NCI-H2227 (cell line): Measurements from ENCODE around the gene STARD9.

Experiments used
- DNase-seq: peaks from one replicate; lab custom pipeline; 2025; ENCODE audit not compliant: unreplicated experiment; lab: John Stamatoyannopoulos, UW

Gene STARD9

GRCh38 chr15:42726114-42726513 lies 150.7 kb downstream of the STARD9 start:
- no peak for DNase-seq

DNA sequence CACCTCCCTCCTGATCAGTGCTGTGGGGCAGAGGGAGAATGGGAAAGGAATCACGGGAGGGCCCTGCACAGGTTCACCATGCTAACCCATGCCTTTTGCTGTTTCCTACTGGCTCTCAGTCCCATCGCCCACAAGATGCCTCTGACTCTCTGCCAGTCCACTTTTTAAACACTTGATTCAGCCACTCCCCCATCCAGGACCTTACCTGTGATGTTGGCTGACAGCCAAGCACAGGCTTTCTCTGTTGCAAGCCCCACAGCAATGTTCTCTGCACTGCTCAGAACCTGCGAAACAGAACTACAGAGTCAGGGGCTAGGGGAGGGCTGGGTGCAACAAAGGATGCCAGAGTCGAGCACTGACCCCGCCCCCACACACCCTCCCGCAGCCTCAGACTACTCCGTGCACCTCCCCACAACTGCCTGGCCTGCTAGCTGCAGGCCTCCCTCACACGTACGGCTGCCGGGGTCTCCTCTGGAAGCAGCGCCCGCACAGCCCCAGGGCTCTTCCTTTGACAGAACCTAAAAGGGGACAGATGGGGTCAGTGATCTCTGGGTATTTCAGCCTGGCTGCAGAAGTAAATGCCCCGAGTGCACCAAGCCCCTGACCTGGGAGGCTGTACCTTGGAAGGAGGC lies 152.5 kb downstream of the STARD9 start:
- DNase-seq: peak; percentile 19

GRCh38 chr15:42728560-42728959 lies 153.2 kb downstream of the STARD9 start:
- no peak for DNase-seq

DNA sequence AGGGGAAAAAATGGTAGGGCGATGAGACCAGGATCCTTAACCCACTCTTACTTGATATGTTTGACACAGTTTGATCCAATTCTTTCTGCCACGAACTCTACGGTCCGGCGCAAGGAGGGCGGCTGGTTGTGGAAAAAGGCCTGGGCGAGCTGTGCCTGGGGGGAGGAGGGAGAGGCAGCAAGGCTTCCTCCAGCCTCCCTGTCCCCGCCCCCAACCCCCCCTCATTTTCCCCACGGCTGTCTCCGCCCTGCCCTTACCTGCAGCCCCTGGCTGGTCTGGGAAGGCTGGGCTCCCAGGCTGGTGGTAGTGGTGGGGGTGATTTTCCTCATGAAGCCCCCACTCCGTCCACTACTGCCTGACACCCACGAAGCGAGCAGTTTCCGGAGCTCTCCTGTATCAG lies 153.6 kb downstream of the STARD9 start:
- no peak for DNase-seq

GRCh38 chr15:42729409-42729808 lies 154.0 kb downstream of the STARD9 start:
- no peak for DNase-seq

DNA sequence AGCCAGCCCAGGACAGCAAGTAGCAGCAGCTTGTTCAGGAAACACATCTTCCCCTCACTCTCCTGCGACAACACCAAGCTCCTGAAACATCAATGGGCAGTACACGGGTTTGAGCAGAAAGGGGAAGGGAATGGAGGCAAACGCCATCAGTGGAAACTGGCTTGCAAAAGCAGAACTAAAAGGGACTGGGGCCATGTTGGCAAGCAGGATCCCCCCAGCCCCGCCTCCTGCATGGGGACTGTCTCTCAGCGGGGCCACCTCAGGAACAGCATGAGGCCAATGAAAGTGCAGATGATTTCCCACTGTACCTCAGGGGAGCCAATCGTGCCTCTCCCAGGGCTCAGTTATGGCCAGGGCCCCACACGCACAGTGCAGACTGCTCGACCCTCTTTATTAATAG lies 154.7 kb downstream of the STARD9 start:
- DNase-seq: no peak

DNA sequence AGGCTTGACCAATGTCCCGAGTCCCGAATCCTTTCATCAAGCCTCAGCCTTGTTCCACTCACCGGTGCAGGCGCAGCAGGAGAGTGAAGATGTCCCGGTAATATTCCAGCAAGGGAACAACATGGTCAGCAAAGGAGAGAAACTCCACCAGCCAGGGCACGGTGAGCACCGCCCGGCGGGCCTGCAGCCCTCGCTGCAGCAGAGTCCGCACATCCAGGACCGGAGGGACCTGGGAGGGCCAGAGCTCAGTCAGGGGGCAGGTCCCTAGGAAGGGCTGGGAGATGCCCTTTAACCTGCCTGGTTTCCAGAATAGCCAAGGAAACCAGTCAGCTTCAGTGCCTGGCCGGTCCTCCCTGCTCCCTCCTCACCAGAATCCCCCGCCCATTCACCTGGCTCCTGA lies 155.1 kb downstream of the STARD9 start:
- DNase-seq: no peak

- DNase-seq: no peak
Measured at GRCh38 chr15:42731461-42731860, 156.1 kb downstream of the STARD9 start.

DNA sequence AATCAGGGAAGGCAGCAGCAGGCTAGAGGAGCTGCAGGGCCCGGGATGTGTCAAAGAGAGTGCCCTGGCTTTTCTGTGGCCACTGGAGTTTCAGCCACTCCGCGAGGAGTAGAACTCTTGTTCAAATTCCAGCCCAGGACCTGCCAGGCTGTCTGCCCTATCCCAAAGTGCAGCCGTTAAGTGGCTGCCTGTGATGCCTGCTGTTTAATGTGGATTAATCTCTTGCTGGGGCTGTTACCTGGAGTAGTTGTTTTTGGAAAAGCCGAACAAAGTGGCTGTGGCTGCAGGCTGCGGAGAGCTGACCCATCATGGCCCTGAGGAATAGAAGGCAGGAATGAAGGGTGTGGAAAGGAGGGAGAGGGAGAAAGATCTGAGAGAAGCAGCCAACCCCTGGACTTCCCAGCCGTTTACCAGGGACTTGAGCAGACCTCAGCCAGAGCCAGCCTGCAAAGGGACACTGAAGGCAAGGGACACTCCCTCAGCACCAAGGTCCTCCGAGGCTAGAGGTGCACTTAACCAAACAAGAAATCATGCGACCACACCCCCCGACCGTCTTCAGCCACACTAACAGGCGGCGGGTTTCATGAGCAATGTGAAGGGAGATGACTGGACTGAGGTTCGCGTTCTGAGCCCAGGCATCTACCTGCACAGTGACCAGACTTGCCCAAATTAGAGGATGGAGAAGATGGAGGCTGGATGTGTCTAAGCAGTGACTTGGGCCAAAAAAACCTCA lies 156.9 kb downstream of the STARD9 start:
- no peak for DNase-seq

DNA sequence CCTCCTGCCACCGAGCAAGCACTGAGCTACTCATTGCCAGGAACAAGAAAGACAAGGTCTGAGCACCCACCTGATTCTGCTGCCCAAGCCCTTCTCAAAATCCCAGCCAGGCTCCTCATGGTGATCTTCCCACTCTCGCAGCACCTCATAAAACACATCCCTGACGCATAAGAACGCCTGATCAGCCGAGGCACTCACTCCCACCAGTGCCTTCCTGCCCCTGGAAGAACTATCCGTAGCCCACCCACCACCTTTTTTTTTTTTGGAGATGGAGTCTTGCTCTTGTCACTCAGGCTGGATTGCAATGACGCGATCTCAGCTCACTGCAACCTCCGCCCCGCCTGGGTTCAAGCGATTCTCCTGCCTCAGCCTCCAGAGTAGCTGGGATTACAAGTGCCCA lies 157.6 kb downstream of the STARD9 start:
- no peak for DNase-seq

GRCh38 chr15:42734076-42734672 lies 158.8 kb downstream of the STARD9 start:
- DNase-seq: no peak

DNA sequence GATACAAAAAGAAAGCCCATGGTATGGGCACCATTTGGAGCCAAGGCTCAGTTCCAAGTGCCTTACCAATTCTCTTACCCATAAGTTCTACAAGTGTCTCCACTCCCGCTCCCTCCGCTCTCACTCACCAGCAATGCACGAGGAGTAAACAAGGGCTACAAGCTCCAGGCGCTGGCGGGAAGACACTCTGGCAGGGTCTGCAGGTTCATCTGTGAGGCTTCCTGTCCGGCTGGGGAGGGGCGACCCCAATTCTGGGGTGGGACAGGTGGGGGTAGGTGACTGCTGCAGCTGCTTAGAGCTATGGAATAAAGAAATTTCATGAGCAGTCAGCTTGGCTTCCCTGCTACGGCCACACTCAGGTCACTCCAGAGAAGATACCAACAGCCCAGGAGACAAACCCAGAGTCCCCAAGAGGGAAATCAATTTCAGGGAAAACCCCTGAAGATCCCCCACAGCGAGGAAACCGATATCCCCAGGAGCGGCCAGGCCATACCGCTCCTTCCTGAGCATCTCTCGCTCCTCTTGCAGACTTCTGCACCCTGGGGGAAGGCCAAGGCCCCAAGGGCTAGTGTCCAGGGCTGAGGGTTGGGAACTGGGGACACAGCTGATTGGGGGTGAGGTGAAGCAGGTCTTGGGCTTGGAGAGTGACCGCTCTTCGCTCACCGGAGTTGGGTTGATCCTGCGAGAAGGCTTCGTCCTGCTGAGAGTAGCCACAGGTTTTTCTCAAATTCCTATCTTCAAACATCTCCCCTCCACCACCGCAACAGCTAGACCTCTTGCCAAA lies 160.2 kb downstream of the STARD9 start:
- no peak for DNase-seq

- DNase-seq: no peak
Measured at GRCh38 chr15:42736178-42736792, 160.9 kb downstream of the STARD9 start.

- DNase-seq: peak; percentile 81
Measured at GRCh38 chr15:42736793-42737528, 161.6 kb downstream of the STARD9 start, which contains the start of gene CDAN1. CDAN1 (minus strand) TSS chr15:42737128; CDS start chr15:42737102, 26 bp downstream.

DNA sequence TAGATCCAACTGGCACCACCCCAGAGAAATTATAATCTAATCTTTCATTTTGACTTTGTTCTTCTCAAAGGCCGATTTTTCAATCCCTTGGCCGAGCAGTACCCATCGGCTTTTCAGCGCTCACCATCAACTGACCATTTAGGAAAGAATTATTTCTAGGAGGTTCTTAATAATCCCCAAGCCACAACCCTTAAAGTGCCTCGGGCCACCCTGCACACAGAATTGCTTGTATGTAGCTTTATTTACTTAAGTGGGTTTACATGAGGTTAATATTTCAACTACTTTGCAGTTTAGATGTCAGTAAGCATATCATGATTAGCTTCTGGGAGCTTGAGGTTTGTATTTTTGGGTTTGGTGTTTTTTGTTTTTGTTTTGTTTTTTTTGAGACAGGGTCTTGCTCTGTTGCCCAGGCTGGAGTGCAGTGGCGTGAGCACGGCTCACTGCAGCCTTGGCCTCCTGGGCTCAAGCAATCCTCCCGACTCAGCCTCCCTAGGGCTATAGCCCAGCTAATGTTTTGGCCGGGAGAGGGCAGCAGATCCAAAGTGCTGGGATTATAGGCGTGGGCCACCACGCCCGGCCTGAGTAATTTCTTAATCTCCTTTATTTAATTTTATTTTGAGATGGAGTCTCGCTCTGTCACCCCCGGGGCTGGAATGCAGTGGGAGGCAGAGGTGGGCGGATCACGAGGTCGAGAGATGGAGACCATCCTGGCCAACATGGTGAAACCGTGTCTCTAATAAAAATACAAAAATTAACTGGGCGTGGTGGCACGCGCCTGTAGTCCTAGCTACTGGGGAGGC lies 162.3 kb downstream of the STARD9 start:
- DNase-seq: peak; percentile 27

- no peak for DNase-seq
Measured at GRCh38 chr15:42741710-42742109, 166.3 kb downstream of the STARD9 start.

GRCh38 chr15:42742149-42742548 lies 166.7 kb downstream of the STARD9 start:
- DNase-seq: no peak

- no peak for DNase-seq
Measured at GRCh38 chr15:42744195-42744594, 168.8 kb downstream of the STARD9 start.

- peak; percentile 63 for DNase-seq
Measured at GRCh38 chr15:42749266-42749665, 173.9 kb downstream of the STARD9 start.

DNA sequence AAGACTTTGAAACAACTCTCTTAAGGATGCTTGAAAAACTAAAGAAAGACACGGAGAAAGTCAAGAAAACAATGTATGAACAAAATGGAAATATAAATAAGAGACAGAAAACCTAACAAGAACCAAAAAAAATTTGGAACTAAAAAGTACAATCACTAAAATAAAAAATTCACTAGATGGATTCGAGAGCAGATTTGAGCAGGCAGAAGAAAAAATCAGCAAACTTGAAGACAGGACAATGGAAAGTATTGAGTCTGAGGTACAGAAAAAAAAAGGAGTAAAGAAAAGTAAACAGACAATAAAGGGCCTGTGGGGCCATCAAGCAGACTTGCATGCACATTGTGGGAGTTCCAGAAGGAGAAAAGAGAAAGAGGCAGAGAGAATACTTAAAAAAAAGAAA lies 174.9 kb downstream of the STARD9 start:
- no peak for DNase-seq
